Measurements from ENCODE around the gene HNRNPUL2.

DNA sequence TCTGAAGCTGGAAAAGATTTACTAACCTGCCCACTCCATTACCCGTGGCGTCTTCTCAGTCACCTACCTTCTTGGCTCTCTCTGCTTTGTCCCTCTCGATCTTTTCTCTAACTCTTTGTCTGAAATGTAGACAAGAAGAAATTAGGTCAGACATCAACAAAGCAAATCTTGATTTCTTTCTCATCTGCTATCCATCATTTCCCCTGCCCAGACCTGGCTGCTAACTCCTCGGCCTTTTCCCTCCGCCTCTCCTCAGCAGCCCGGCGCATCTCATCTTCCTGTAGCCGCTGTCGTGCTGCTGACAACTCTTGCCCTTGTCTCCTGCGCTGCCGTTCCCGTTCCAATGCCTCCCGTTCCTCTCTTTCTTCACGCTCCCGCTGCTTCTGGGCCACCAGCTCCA, 49.5 kb downstream of the HNRNPUL2 start:
- TF ChIP-seq EZH2 (optimal IDR thresholded peaks at IDR 0.05; ENCODE audit: low read depth, low read length), result no peak
- TF ChIP-seq CTCF (IDR thresholded peaks at IDR 0.05; ENCODE audit: low read length), result no peak
- no peak for TF ChIP-seq EZH2phosphoT487 (IDR thresholded peaks at IDR 0.05; ENCODE audit: low read length)
